ENCODE measurements around the gene VAV3. TPM values are rescaled to one million over a fixed set of nuclear protein-coding genes. Genes with fewer than 3 reads are reported as not detected.

VAV3 gene
- total and polyA plus RNA-seq, 9 of the 15 experiments (the other 6 are each of a cell fraction or from before 2014, with no cell fraction given) = not detected

DNA sequence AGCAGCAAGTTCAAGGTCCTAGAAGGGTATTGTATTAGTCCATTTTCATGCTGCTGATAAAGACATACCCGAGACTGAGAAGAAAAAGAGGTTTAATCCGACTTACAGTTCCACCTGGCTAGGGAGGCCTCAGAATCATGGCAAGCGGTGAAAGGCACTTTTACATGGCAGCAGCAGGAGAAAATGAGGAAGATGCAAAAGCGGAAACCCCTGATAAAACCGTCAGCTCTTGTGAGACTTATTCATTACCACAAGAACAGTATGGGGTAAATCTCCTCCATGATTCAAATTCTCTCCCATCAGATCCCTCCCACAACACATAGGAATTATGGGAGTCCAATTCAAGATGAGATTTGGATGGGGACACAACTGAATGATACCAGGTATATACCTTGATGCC is 414.6 kb downstream of the VAV3 start (continued):
- TF ChIP-seq, protein P1, sequence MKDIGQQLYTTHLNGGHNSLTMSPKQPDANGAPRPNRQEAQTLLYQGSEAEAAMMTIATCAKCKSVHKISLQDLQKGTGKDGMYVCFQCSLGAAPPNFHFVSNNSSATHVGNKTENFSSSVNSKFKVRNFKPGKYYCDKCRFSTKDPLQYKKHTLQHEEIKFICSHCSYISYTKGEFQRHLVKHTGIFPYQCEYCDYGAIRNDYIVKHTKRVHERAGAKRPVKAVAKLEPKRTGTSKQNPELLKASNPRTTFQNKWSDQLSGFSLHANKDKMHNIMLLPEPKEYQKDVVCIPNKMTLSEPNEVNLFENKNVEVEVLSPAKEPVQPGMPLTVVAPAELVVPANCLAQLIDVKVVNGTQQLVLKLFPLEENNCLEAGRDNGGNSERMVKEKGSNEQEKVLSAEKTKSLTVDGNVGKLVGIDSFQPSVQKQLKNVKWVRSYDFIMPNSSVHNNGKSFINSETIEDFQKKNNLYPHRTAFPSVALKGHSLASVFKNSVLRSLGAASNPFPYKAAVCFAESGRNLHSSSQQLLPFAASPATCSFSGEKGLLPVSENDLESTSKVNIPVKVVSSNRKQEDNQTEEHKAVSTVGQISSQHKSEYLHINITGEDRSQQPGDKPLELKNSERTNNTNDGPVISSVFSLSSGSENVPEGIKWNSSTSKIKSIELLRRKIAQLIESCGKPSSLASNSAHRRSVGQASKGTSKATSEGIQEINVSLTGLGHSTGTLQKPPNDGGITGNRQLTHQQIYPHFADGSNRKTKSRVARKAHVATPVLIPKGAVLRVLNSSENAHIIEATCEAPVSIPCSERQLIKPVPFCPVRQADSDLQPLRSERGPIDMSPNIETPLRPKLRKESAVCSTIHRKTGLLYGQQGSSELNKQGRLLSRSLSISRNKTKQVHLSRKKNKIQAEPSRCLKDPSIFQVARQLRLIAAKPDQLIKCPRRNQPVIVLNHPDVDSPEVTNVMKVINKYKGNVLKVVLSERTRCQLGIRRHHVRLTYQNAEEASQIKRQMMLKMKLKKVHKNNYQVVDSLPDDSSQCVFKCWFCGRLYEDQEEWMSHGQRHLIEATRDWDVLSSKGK (CRISPR knock-in tag; IDR thresholded peaks at IDR 0.05) = no peak

DNA sequence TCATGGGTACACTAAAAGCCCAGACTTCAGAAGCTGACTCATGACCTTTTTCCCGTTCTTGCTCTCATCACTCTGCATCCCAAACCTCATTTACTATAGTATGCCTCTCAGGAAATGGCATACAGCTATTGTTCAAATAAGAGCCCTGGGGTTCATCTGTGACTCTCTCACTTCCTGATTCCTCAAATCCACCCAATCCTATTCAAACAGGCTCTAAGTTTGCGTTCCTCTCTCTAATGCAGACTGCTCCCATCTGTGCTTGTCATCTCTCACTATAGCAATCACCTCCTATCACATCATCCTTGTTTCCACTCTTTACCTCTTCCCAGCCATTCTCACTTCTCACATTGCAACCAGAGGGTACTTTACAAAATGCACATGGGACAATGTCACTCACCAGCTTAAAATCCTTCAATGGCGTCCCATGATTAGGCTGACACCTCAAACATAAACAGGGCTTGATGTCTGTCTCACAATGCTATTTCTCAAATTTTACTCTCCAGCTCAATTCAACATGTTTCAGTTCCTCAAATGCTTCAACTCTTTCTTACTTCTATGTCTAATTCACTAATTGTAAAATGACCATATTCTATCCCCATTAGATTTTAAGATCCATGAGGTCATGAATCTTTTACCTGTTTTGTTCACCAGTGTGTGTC is 415.7 kb downstream of the VAV3 start:
- H3K9me3 ChIP-seq (replicated peaks; ENCODE audit: control insufficient read depth, insufficient read depth, low read depth, low read length) = no peaks in the 10 kb centered on the region
- no peaks in the 10 kb centered on the region for H3K36me3 ChIP-seq (ENCODE audit: control insufficient read depth, insufficient read depth, low read length)
- in situ Hi-C loops (cut with MboI) (no loop called here), intact Hi-C loops (cut with micrococcal nuclease) (no loop called here)
- no peaks in the 10 kb centered on the region for H3K79me2 ChIP-seq (ENCODE audit: control insufficient read depth, insufficient read depth, low read length)
- H3K9ac ChIP-seq (ENCODE audit: insufficient read depth in 1 of 2, low read depth in 2 of 2, low read length in 2 of 2) = no peak overlapping the region
- ATAC-seq (no peak), DNase-seq (ENCODE audit: extremely low read depth in 1 of 4, low spot score in 3 of 4) (no peak), FAIRE-seq (no peak)
- H2AFZ ChIP-seq (ENCODE audit: low read depth, low read length) = no peak overlapping the region
- no peak overlapping the region for H3K4me3 ChIP-seq
- no TSS peak for BruUV-seq (replicated peaks)
- POLR2A ChIA-PET = interaction anchor here (0.7 kb wide), 1 partner anchor 79 kb away, joined by 3 read pairs; no protein-coding TSS in a partner anchor
- 1% methylated on average over 3 of the region's 3 CpGs for WGBS (ENCODE audit: insufficient coverage, low coverage, missing lambda C conversion rate)
- no peaks in the 10 kb centered on the region for H4K20me1 ChIP-seq (replicated peaks; ENCODE audit: control insufficient read depth, insufficient read depth, low read length)
- CTCF ChIA-PET (ENCODE audit: low intra/inter-chr PET ratio) = no interaction called here
- no peaks in the 10 kb centered on the region for H3K9me1 ChIP-seq (ENCODE audit: control insufficient read depth, insufficient read depth, low read length)
- H3K4me2 ChIP-seq (ENCODE audit: insufficient read depth, low read length) = no peak overlapping the region
- H3K4me1 ChIP-seq (replicated peaks in 1 of 2; ENCODE audit: control insufficient read depth in 2 of 2, insufficient read depth in 2 of 2, low read length in 2 of 2) = no peaks in the 10 kb centered on the region
- no peak overlapping the region for H3K27ac ChIP-seq (ENCODE audit: extremely low read depth, low read depth, low read length)
- H3K27me3 ChIP-seq (ENCODE audit: control insufficient read depth in 2 of 2, insufficient read depth in 2 of 2, low read length in 2 of 2) = no peaks in the 10 kb centered on the region
- TF ChIP-seq, protein P2, sequence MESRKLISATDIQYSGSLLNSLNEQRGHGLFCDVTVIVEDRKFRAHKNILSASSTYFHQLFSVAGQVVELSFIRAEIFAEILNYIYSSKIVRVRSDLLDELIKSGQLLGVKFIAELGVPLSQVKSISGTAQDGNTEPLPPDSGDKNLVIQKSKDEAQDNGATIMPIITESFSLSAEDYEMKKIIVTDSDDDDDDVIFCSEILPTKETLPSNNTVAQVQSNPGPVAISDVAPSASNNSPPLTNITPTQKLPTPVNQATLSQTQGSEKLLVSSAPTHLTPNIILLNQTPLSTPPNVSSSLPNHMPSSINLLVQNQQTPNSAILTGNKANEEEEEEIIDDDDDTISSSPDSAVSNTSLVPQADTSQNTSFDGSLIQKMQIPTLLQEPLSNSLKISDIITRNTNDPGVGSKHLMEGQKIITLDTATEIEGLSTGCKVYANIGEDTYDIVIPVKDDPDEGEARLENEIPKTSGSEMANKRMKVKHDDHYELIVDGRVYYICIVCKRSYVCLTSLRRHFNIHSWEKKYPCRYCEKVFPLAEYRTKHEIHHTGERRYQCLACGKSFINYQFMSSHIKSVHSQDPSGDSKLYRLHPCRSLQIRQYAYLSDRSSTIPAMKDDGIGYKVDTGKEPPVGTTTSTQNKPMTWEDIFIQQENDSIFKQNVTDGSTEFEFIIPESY (CRISPR knock-in tag; IDR thresholded peaks at IDR 0.05) = no peak
- TF ChIP-seq SOX6 (IDR thresholded peaks at IDR 0.05) (no peak), ZNF778 (CRISPR knock-in tag; IDR thresholded peaks at IDR 0.05) (no peak), POLR2B (IDR thresholded peaks at IDR 0.05; ENCODE audit: low read depth, partially characterized antibody) (no peak)
- TF ChIP-seq, protein P3, sequence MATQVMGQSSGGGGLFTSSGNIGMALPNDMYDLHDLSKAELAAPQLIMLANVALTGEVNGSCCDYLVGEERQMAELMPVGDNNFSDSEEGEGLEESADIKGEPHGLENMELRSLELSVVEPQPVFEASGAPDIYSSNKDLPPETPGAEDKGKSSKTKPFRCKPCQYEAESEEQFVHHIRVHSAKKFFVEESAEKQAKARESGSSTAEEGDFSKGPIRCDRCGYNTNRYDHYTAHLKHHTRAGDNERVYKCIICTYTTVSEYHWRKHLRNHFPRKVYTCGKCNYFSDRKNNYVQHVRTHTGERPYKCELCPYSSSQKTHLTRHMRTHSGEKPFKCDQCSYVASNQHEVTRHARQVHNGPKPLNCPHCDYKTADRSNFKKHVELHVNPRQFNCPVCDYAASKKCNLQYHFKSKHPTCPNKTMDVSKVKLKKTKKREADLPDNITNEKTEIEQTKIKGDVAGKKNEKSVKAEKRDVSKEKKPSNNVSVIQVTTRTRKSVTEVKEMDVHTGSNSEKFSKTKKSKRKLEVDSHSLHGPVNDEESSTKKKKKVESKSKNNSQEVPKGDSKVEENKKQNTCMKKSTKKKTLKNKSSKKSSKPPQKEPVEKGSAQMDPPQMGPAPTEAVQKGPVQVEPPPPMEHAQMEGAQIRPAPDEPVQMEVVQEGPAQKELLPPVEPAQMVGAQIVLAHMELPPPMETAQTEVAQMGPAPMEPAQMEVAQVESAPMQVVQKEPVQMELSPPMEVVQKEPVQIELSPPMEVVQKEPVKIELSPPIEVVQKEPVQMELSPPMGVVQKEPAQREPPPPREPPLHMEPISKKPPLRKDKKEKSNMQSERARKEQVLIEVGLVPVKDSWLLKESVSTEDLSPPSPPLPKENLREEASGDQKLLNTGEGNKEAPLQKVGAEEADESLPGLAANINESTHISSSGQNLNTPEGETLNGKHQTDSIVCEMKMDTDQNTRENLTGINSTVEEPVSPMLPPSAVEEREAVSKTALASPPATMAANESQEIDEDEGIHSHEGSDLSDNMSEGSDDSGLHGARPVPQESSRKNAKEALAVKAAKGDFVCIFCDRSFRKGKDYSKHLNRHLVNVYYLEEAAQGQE (IDR thresholded peaks at IDR 0.05; ENCODE audit: borderline replicate concordance) = no peak
- TF ChIP-seq, protein P3 (CRISPR knock-in tag; IDR thresholded peaks at IDR 0.05; ENCODE audit: low read depth) = no peak
